ENCODE data around the gene CRHR1.

GRCh38 chr17:45823598-45823997, 39.5 kb downstream of the CRHR1 start:
- no peak for TF ChIP-seq EGR1 (IDR thresholded peaks at IDR 0.05)
- no peak for TF ChIP-seq REST (IDR thresholded peaks at IDR 0.05; ENCODE audit: low read depth)
- TF ChIP-seq EP300 (IDR thresholded peaks at IDR 0.05; ENCODE audit: borderline replicate concordance), result no peak
- no peak for TF ChIP-seq TCF12 (IDR thresholded peaks at IDR 0.05; ENCODE audit: low read depth)
- TF ChIP-seq ZBTB7A (IDR thresholded peaks at IDR 0.05; ENCODE audit: low read depth), result no peak
- no peak for TF ChIP-seq RAD21 (IDR thresholded peaks at IDR 0.05; ENCODE audit: low read depth)
- no peak for TF ChIP-seq TEAD4 (IDR thresholded peaks at IDR 0.05)
- TF ChIP-seq TAF1 (IDR thresholded peaks at IDR 0.05; ENCODE audit: low read depth), result no peak
- TF ChIP-seq USF1 (IDR thresholded peaks at IDR 0.05), result no peak

Data from Ishikawa (cell line).